Measurements from ENCODE around the gene RACGAP1. TPM values are rescaled to one million over a fixed set of nuclear protein-coding genes. Genes with fewer than 3 reads are reported as not detected.

RACGAP1 gene
- total RNA-seq, 1 donor from 2014 or later: 13.7 TPM

GRCh38 chr12:50042693-50043092 is 17.4 kb upstream of the RACGAP1 start:
- no peak for DNase-seq
- H3K36me3 ChIP-seq: no peaks in the 10 kb centered on the region
- no peak for TF ChIP-seq CTCF (IDR thresholded peaks at IDR 0.05)
- H3K4me1 ChIP-seq: no peaks in the 10 kb centered on the region
- no peak for ATAC-seq
- no peaks in the 10 kb centered on the region for H3K9me3 ChIP-seq
- no peaks in the 10 kb centered on the region for H3K27me3 ChIP-seq (ENCODE audit: low read depth)
- H3K4me3 ChIP-seq: no peak overlapping the region
- intact Hi-C loops (cut with DNase I): no loop called here
- no peak overlapping the region for H3K27ac ChIP-seq

GRCh38 chr12:50041962-50042361 is 16.7 kb upstream of the RACGAP1 start:
- Histone ChIP-seq H3K4me3 (no peak overlapping the region), H3K9me3 (no peaks in the 10 kb centered on the region), H3K36me3 (no peaks in the 10 kb centered on the region), H3K27me3 (ENCODE audit: low read depth) (no peaks in the 10 kb centered on the region), H3K4me1 (no peaks in the 10 kb centered on the region), H3K27ac (no peak overlapping the region)
- intact Hi-C loops (cut with DNase I): no loop called here
- no peak for TF ChIP-seq CTCF (IDR thresholded peaks at IDR 0.05)
- DNase-seq (no peak), ATAC-seq (peak in 1 of 2 donors; percentile 31)

GRCh38 chr12:50041062-50041860 is 16.0 kb upstream of the RACGAP1 start:
- H3K36me3 ChIP-seq: no peaks in the 10 kb centered on the region
- ATAC-seq (no peak), DNase-seq (no peak)
- intact Hi-C loops (cut with DNase I): no loop called here
- no peak for TF ChIP-seq CTCF (IDR thresholded peaks at IDR 0.05)
- H3K4me3 ChIP-seq: no peak overlapping the region
- no peaks in the 10 kb centered on the region for H3K4me1 ChIP-seq
- H3K9me3 ChIP-seq: no peaks in the 10 kb centered on the region
- H3K27ac ChIP-seq: no peak overlapping the region
- no peaks in the 10 kb centered on the region for H3K27me3 ChIP-seq (ENCODE audit: low read depth)

- ATAC-seq: no peak
- no peak for TF ChIP-seq CTCF (IDR thresholded peaks at IDR 0.05)
- no peak overlapping the region for H3K27ac ChIP-seq
- intact Hi-C loops (cut with DNase I): no loop called here
- no peaks in the 10 kb centered on the region for H3K9me3 ChIP-seq
- no peaks in the 10 kb centered on the region for H3K36me3 ChIP-seq
- DNase-seq: no peak
- H3K4me3 ChIP-seq: no peak overlapping the region
- no peaks in the 10 kb centered on the region for H3K4me1 ChIP-seq
- no peaks in the 10 kb centered on the region for H3K27me3 ChIP-seq (ENCODE audit: low read depth)
Measured at GRCh38 chr12:50040657-50041056, 15.4 kb upstream of the RACGAP1 start.

GRCh38 chr12:50039151-50039835 is 14.0 kb upstream of the RACGAP1 start:
- ATAC-seq (peak; percentile 87 to 92), DNase-seq (peak; percentile 92)
- no peaks in the 10 kb centered on the region for H3K9me3 ChIP-seq
- H3K4me1 ChIP-seq: no peaks in the 10 kb centered on the region
- intact Hi-C loops (cut with DNase I): no loop called here
- H3K4me3 ChIP-seq: no peak overlapping the region
- H3K27me3 ChIP-seq (ENCODE audit: low read depth): no peaks in the 10 kb centered on the region
- no peaks in the 10 kb centered on the region for H3K36me3 ChIP-seq
- H3K27ac ChIP-seq: no peak overlapping the region
- peak; percentile 93 for TF ChIP-seq CTCF (IDR thresholded peaks at IDR 0.05)
